GM21515 (cell line): ENCODE measurements around the gene ASB6.

ENCODE experiments used
- ATAC-seq: cut with Tn5 transposase; IDR thresholded peaks from one replicate; pipeline ENCODE4 v1.9.1; 2021; ENCODE audit not compliant: unreplicated experiment

Gene ASB6

DNA sequence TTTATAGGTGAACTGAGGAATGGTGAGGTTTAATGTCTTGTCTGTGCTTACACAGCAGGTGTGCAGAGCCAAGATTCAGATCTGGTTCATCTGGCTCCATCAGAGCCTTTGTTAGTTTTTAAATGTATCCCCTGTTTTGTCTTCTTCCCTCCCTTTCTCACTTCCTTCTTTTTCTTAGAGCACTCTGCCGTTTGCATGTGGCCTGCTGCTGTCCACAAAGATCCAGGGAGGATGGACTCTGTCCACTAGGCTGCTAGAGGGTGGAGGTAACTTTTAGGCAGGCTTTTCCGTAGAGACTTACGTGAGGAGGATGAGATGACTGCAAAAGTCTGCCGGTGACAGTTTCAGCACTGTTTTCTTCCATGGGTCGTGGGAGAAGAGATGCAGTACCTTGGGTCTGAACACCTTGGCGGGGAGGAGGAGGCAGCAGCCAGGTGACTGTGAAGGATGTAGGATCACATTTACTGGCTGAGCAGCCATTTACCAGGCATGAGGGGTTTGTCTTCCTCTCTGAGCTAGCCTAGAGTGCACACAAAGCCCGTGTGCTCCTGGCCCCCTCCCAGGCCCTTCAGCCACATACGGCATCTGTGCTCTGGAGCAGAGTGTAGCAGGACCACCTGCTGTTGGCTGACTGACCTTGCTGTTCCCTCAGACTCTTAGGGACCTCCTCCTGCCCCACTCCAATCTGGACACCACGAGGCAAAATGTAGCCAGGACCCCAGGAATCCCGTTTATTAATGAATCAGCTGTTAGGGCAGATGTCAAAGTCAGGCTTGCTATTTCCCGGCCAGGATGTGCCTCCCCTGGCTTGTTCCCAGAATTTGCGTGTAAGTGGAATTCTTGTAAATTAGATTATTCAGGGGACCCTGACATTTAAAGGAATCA lies 14.2 kb downstream of the ASB6 start:
- ATAC-seq = no peak

DNA sequence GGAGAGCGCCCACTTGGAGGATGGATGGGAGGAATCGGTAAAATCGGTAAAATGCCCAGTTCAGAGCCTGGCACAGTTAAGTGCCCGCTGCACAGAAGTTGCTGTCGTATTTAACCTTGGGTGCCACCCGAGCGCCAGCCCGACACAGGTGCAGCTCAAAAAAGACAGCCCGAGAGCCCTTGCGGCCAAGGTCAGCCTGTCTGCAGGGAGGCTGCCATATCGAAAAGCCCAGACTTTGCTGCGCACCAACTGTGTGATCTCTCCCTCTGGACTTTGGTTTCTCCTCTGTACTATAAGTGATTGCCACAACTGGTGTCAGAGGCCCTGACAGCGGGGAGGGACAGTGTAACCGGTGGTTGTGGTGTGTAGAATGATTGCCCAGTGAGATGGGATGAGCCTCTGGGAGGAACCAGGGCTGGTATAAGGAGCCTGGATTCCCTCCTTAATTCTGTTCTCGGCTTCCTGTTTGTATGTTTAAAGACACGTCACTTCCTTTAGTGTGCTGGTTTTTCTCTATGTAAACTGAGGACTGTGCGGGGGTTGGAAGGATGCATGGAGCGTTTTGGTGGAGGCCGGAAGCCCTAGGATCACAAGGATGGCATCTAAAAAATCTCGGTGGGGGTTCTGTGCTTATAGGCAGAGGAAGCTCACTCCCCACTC lies 15.2 kb downstream of the ASB6 start:
- peak; percentile 6 for ATAC-seq

DNA sequence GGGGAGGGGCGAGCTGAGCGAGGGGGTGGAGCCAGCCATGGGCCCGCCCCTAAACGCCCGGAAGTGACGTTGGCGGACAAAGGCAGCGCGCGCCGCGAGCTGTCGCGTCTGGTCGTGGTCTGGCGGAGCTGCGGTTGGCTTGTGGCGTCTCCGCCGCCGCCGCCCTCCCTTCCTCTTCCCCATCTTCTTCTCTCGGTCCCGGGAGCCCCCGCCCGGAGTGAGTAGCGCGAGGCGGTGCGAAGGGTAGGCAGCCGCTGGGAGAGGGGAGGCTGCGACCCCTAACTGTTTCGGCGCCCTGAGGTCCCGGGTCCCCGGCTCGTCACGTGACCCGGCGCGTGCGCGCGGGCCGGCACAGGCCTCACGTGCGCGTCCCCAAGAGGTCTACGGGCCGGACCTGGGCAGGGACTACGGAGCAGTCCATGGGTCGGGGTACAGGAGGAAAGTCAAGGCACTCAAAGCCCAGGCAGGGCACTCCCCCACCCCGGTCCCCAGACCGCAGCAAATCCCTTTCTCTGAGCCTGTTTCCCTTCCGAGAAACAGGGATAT lies 15.8 kb downstream of the ASB6 start, which contains the start of gene NTMT1:
Gene NTMT1 (plus strand): TSS at position 85 of the 546 bp plus-strand sequence. CDS start 6,541 bp downstream, outside the sequence.
- ATAC-seq = peak; percentile 78

DNA sequence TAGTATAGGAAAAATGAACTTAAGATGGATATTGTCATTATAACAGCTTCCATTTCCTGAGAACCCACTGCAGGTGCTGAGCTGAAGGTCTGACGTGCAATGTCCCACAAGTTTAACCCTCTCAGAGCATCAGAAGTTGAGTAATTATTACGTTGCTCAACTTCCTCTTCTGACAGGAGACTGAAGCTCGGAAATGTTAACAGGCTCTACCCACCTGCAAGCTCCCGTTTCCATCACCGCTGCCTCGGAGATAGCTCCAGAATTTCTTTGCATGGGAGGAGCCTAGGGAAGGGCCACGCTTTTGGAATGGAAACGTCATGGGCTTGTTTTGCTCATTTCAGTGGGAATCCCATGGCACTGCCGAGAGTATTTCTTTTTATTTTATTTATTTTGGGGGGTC lies 17.0 kb downstream of the ASB6 start:
- ATAC-seq = no peak

DNA sequence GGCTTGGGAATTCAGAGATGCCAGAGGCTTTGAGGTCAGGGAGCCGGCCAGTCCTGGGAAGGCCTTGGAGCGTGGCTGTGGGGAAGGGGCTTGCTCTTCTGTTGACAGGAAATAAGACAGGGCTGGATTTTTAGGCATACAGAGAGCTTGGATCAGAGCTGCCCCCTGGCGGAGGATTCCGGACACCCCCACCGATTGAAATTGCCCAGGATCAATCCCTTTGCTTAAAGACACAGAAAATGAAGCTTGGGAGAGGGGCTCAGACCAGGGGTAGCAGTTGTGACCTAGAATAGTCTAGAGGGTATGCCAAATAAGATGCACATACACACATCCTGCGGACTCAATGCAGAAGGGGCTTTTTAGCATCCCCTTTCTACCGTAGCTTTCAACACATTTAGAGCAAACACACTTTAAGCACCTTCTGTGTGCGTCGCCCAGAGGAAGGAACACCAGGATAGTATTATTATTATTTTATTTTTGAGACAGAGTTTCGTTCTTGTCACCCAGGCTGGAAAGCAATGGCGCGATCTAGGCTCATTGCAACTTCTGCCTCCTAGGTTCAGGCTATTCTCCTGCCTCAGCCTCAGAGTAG lies 17.7 kb downstream of the ASB6 start:
- no peak for ATAC-seq

DNA sequence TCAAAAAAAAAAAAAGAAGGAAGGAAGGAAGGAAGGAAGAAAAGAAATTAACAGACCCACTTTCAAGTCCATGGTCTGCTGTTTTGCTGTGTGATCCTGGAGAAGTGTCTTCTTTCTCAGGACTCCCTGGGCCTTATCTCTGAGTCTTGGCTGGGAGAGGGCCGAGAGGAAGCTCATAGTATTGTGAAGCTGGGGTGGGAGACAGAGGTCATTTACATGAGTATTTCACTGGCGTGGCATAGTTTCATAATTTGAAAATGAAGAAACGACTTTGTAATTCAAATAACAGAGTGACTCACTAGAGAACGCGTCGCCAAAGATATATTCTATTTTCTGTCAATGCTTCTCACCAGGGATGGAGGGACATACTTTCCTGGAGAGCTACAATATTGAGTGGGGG lies 18.6 kb downstream of the ASB6 start:
- no peak for ATAC-seq

DNA sequence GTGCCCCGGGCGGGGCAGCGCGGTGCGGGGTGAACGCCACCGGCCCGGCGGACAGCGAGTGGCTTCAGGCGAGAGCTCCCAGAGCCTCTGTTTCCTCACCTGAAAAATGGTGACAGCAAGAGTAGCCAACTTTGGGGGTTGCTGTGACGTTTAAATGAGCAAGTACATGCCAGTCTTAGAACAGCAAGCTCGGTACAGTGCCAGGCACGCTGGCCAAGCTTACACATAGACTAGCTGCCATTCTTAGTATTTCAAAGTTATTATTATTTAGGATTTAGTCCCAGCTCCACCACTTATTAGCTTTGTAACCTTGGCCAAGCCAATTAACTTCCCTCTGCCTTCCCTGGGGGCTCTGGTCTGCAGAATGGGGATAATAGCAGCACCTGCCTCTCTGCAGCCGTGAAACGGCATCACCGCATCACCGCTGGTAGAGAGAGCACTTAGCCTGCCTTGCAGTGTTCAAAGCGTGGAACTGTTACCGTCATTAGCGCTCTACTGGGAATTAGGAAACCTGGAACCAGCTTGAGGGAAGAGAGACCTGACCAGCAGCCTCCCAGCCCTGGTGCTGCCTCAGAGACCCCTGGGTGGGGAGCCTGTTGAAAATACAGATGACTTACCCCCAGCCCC lies 21.2 kb downstream of the ASB6 start, which contains the start of gene C9orf50:
Gene C9orf50 (minus strand): TSS at position 433 of the 627 bp plus-strand sequence. CDS start 527 bp downstream, outside the sequence.
- ATAC-seq = no peak

DNA sequence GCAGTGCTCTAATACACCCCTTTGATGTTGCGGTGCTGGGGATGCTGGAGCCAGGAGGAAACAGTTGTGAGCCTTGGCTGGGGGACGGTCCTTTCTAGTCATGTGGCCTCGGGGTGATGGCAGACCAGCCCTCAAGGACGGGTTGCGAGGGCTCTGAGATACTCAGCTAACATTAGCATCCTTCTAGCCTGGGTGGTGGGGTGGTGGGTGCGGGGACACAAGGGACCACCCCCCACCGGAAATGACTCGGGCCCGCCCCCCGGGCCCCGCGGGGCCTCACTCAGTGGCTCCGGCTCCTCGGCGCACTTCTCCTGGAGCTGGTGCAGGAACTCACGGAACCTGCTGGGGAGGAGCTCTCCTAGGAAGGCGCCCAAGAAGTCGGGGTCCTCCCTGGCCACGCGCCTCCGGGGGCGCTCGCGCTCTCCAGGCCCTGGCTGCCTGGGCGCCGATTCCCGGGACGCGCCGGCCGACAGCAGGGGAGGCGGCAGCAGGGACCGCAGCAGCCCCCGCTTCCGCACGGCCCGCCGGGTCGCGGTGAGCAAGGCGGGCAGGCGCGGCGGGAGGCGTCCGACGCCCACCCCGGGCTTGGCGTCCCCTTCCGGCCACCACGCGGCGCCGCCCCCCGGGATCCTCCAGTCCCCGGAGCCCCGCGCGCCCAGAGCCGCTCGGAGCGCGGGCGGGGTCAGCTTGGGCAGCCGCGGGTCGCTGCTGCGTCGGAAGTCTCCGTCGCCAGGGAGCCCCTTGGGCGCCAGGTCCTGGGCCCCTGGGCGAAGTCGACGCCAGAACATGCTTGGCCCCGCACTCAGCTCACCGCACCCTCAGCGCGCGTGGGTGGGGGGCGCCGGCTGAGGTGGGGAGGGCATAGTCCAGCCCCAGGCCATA lies 21.9 kb downstream of the ASB6 start:
- no peak for ATAC-seq

DNA sequence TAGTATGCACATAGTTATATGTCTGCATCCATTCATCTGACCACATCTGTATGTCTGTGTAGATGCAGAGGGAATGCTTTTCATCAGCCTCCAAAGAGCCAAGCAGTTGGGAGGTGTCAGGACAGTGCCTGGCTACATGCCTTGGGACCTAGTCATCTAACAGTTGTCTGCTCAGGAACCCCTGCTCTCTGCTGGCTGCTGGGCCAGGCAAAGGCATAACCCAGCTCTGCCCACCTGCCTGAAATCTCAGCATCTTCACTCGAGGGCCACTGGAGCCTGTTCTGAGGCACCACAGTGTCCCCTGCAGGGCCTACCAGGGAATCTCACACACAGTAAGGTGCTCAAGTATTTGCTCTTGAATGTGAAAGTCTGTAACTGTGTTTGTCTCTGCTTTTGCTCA lies 24.8 kb downstream of the ASB6 start:
- no peak for ATAC-seq

DNA sequence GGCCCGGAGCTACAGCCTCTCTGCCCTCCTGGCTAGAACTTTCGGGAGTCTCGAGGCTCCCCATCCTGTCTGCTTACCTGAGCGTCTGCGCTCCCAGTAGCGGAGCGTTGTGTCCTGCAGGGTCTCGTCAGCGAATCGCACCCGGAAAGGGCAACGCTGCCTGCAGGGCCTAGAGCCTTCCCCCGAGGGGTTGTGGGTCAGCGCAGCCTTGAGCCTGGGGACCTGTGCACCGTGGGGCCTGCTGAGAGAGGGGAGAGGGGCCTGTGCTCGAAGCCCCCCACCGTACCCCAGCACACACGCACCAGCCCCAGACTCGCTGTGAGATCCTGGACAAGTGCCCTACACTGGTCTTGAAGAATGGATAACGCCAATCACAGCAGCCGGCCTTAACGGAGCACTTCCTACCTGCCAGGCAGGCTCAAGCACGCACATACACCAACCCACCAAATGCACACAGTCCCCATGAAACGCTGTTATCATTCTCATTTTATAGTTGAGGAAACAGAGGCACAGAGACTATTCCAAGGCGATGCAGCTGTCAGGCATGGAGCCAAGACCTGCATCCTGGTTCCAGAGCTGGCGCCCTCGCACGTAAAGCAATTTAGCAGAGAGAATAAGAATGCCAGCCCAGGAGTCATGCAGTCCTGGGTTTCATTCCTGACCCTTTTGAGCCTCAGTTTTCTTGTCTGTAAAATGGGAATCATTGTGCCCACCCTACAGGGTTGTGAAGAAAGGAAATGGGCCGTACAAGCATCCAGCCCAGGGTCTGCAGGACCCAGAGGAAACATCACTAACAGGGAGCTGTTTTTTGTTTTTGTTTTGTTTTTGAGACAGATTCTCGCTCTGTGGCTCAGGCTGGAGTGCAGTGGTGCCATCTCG lies 26.3 kb downstream of the ASB6 start:
- no peak for ATAC-seq

DNA sequence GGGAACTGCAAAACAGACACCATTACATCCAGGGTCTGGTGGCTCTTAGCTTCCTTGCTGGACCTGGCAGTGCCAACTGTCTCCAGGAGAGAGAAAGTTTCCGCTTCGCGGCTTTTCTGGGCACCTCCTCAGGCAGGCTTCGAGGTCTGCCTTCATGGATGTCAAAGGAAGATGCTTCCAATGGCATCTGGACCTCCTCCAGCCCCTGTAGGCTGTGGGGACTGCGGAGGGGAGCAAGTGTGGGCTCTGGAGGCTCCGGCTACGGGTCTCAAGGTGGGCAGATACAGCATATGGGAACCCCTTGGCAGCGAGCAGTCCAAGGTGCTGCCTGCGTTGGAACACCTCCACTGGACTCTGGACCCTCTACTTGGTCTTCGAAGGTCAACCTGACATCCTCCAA lies 27.0 kb downstream of the ASB6 start:
- ATAC-seq = no peak

DNA sequence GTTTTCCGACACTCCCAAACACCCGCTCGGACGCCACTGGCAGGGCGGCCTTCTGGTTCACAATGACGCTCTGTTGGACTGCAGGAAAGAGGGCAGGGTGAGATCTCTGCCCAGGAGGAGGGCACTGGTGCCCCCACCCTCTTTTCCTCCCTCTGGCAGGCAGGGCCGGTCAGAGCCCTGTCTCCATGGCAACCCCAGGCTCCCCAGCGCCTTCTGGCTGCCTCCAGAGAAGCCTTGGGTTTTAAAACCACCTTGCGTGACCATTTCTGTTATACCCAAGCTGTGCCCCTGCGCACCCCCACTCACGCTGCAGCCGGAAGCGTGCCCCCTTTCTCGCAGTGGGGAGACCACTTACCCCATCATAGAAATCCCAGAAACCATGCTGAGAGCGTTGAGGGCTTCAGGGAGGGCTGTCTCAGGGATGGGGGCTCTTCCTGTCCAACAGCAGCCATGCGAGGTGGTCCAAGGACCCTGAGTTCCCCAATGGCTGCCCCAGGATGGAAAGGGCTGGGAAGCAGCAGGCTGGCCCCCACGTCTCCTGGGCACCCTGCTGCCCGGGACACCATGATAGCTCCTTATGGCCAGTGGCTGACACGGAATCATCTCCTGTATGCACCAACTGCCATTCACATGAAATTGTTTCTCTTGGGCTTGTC lies 28.3 kb downstream of the ASB6 start:
- ATAC-seq = no peak

DNA sequence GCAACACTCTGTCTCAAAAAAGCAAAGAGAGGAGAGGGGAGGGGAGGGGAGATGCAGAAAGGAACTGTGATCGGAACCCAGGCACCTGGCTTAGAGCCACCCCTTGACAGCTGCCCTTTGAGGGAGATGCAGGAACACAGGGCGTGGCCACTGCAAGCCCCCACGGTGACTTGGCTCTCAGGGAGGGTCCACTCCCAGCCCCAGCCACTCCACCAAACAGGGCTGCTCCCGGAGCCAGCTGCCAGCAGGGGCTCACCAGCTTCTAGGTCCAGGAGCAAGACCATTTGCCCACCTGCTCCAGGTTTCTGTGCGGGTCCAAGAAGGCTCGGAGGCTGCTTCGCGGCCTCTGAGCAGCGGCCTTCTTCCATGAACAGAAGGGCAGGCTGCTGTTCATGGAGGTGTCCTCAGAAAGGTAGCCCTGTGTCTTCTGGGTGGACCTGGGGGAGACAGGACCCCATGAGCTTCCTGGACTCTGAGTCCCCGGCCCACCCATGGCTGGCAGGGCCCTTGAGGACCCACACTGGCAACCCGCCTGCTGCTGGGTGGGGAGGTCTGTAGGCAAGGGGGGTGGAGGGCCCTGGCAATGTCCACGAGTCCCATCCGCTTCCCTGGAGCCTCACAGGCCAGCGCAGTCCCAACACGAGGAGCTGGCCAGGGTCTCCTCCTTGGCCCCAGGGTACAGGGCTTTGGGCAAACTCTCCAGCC lies 29.0 kb downstream of the ASB6 start:
- no peak for ATAC-seq

DNA sequence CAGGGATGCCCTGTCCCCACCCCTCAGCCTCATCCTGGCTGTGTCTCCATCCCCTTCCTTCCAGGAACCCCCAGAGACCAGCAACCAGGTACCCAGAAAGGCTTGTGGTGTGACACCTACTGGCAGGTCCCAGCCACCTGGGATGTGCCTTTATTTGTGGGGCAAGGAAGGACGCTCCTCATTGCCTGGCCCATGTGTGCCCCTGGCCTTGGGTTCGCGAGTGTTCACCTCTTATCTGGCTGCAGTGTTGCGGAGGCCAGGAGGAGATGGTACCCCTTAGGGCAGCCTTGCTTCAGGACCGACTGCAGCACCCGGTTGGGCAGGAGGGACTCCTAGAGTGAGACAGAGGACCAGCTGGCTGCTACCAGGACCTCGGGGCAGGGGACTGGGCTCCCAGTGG lies 29.8 kb downstream of the ASB6 start:
- no peak for ATAC-seq

DNA sequence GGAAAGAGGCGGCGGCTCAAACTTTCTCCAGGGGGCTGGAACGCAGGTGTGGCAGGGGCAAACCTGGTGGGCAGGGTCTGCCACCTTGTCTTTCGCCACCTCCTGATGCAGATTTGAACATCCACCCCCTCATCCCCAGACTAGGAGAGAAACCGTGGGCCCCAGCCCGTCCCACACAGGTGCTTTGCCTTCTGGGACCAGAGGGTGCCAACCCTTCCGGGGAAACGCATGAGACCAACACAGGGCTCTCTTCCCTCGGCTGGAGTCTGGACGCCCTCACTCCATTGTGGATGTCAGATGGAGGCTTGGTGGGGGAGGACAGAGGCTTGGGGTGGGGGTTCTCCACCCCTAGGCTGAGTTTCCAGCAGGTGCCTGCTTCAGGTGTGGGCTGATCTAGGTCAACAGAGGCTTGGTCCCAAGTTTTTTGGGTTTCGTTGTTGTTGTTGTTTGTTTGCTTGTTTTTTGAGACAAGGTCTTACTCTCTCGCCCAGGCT lies 30.6 kb downstream of the ASB6 start:
- ATAC-seq = no peak

DNA sequence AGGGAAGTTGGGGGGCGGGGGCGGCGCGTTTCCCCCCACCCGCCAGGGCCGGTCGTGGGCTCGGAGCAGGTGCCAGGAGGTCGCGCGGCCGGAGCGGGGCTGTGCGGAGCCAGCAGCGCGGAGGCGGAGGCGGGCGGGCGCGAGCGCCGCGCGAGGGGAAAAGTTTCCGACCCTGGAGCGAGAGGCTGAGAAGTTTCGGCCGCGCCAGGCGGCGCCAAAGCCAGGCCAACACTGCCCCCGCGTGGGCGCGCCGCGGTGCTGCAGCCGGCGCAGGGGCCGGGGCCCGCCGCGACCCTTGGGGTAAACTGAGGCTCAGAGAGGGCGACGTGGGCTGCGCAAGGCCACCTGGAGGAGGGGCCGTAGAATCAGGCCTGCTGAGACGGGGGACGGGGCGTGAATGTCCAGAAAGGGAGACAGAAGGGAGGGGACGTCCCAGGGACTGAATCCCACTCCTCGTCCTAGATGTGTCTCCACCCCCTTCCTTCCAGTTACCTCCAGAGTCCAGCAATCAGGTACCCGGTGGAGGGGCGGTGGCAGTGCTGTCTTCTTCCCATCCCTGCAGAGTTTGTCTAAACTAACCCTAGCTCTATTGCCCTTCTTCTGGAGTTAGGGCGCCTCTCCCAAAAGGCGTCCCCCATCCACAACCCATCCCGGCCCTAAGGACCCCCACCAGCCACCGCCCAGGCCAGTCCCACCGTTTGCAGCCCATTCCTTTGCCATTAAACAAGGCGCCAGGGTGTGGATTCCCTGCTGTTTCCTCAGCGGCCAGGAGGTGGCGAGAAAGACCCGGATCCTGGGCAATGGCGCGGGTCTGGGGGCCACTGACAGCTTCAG lies 31.3 kb downstream of the ASB6 start:
- ATAC-seq = no peak

DNA sequence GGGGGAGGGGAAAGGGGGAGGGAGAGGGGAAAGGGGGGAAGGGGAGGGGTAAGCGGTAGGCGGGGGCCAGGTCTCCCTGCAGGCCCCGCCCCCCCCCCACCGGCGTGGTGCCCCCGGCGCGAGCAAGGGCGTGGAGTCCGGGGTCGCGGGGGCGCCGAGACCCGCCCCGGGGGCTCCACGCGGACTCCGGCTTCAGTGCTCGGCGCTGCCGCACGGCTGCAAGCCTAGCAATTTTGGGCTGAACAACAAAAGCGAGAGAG lies 31.8 kb downstream of the ASB6 start:
- no peak for ATAC-seq
